Hepatocyte (in vitro differentiated cells): Measurements from ENCODE around the gene WFDC5. TPM values are rescaled to one million over a fixed set of nuclear protein-coding genes. Genes with fewer than 3 reads are reported as not detected.
A peak's percentile ranks its signal among the peaks of the same experiment; 100 is the strongest.

Experiments used
- DNase-seq: peaks from one replicate; pipeline ENCODE4 v3.0.0-alpha.2; 2016; ENCODE audit warnings: low spot score
- H2AFZ ChIP-seq: fragments of 200-600 bp; sonication (generic); 2 replicates; pipeline ENCODE4 v1.6.0; 2016; ENCODE audit warnings: antibody characterized with exemption, mild to moderate bottlenecking
- H3K27ac ChIP-seq: fragments of 200-600 bp; sonication (generic); 2 replicates; pipeline ENCODE4 v1.5.1; 2016; ENCODE audit warnings: mild to moderate bottlenecking
- H3K27me3 ChIP-seq: fragments of 200-600 bp; sonication (generic); 2 replicates; pipeline ENCODE4 v1.6.1; 2016
- H3K36me3 ChIP-seq: fragments of 200-600 bp; sonication (generic); replicated peaks from 2 replicates; pipeline ENCODE4 v1.5.1; 2016; ENCODE audit warnings: low read depth; ENCODE audit not compliant: insufficient read depth
- H3K4me1 ChIP-seq: fragments of 200-600 bp; sonication (generic); 2 replicates; pipeline ENCODE4 v1.5.1; 2016; ENCODE audit warnings: mild to moderate bottlenecking, moderate library complexity; ENCODE audit not compliant: insufficient read depth
- H3K4me2 ChIP-seq: fragments of 200-600 bp; sonication (generic); 2 replicates; pipeline ENCODE4 v1.6.0; 2016
- H3K4me3 ChIP-seq: fragments of 200-600 bp; sonication (generic); 2 replicates; pipeline ENCODE4 v1.5.1; 2016; ENCODE audit warnings: mild to moderate bottlenecking
- H3K79me2 ChIP-seq: fragments of 200-600 bp; sonication (generic); 2 replicates; pipeline ENCODE4 v1.6.0; 2017; ENCODE audit warnings: mild to moderate bottlenecking
- H3K9me2 ChIP-seq: fragments of 200-600 bp; sonication (generic); replicated peaks from 2 replicates; pipeline ENCODE4 v1.6.0; 2017; ENCODE audit warnings: mild to moderate bottlenecking; ENCODE audit not compliant: insufficient read depth
- H3K9me3 ChIP-seq: fragments of 200-600 bp; sonication (generic); 2 replicates; pipeline ENCODE4 v1.5.1; 2016; ENCODE audit warnings: low read depth, mild to moderate bottlenecking
- H4K20me1 ChIP-seq: fragments of 200-600 bp; sonication (generic); 2 replicates; pipeline ENCODE4 v1.6.0; 2016; ENCODE audit warnings: mild to moderate bottlenecking; ENCODE audit not compliant: insufficient read depth, poor library complexity, severe bottlenecking
- EZH2 ChIP-seq: fragments of 200-600 bp; sonication (generic); IDR thresholded peaks from 2 replicates; pipeline ENCODE4 v1.6.1; 2016; ENCODE audit warnings: antibody characterized with exemption, mild to moderate bottlenecking, borderline replicate concordance
- EZH2phosphoT487 ChIP-seq: fragments of 200-600 bp; sonication (generic); IDR thresholded peaks from one replicate; pipeline ENCODE4 v1.6.1; 2018; ENCODE audit warnings: antibody characterized with exemption, mild to moderate bottlenecking, low read depth, moderate library complexity; ENCODE audit not compliant: unreplicated experiment, severe bottlenecking
- WGBS: methylation state at CpG from one replicate; pipeline ENCODE4 v1.1.6; 2016; ENCODE audit warnings: low lambda C conversion rate; ENCODE audit errors: missing lambda C conversion rate; 5-methylcytosine and 5-hydroxymethylcytosine counted together
- polyA plus RNA-seq: library from polyadenylated mRNA; unstranded; fragments of >200 nt; fragmentation: Nextera tagmentation; extraction: Ambion mirVana; gene quantifications from 2 replicates; pipeline ENCODE4 v1.2.1, GENCODE V29; 2016
- total RNA-seq: library from RNA; depleted of rRNA; stranded (reverse); fragments of >200 nt; gene quantifications from 2 replicates; pipeline ENCODE4 v1.2.3, GENCODE V29; 2014
- TF ChIP-seq, protein P1 (sequence below): fragments of 200-600 bp; sonication (generic); IDR thresholded peaks from 2 replicates; pipeline ENCODE4 v1.5.1; 2016; ENCODE audit warnings: antibody characterized with exemption, mild to moderate bottlenecking; ENCODE audit not compliant: poor library complexity

Gene WFDC5, protein sequence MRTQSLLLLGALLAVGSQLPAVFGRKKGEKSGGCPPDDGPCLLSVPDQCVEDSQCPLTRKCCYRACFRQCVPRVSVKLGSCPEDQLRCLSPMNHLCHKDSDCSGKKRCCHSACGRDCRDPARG
- 0.47 TPM in 1 of 2 replicates, not detected in the other for total RNA-seq
- not detected in 2 replicates for polyA plus RNA-seq

DNA sequence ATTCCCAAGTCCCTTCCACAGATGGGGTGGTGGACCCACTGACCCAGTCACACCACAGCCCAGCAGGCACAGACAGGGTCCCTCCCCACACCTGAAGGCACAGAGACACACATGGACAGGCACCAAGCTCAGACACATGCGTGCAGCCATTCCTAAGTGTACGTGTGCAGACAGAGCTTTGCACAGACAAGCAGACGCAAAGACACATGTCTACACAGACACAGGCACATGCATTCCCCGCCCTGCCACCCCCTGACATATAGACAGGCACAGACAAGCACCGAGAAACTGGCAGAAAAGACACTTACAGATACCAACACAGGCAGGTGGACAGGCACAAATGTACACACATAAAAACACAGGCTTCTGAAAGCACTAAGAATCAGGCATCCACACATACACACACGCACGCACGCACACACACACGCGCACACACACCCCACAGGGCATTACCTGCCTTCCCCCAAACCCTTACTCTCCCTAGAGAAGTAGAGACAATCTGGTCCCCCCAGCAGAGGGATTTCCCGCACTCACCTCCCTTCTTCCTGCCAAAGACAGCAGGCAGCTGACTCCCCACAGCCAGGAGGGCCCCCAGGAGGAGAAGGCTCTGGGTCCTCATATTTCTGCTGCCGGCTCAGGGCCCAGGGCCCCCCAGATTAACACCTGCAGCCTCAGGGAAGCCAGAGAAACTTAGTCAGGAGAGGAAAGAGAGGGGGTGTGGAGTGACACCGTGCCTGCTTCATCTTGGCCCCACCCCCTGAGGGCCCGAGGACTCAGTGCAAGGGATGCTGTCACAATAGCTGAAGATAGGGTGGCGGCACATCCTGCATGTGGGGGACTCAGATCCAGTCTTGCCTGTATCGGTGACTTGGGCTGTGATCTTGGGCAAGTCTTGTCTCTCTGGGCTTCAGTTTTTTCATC is at the start of gene WFDC5:
WFDC5 (minus strand) TSS at position 710 of the 921 bp plus-strand sequence; CDS start at position 619, 91 bp downstream.
- Histone ChIP-seq H2AFZ (no peak within 1 kb of the TSS), H3K4me1 (no peaks in the 10 kb centered on the region), H3K36me3 (no peaks in the 10 kb centered on the region), H3K27me3 (no peaks in the 10 kb centered on the region), H3K9me3 (no peaks in the 10 kb centered on the region), H4K20me1 (no peaks in the 10 kb centered on the region), H3K27ac (no peak within 1 kb of the TSS), H3K9me2 (no peaks in the 10 kb centered on the region), H3K4me3 (no peak within 1 kb of the TSS), H3K4me2 (no peak within 1 kb of the TSS), H3K79me2 (no peaks in the 10 kb centered on the region)
- TF ChIP-seq EZH2 (no peak), EZH2phosphoT487 (no peak)
- TF ChIP-seq, protein P1, sequence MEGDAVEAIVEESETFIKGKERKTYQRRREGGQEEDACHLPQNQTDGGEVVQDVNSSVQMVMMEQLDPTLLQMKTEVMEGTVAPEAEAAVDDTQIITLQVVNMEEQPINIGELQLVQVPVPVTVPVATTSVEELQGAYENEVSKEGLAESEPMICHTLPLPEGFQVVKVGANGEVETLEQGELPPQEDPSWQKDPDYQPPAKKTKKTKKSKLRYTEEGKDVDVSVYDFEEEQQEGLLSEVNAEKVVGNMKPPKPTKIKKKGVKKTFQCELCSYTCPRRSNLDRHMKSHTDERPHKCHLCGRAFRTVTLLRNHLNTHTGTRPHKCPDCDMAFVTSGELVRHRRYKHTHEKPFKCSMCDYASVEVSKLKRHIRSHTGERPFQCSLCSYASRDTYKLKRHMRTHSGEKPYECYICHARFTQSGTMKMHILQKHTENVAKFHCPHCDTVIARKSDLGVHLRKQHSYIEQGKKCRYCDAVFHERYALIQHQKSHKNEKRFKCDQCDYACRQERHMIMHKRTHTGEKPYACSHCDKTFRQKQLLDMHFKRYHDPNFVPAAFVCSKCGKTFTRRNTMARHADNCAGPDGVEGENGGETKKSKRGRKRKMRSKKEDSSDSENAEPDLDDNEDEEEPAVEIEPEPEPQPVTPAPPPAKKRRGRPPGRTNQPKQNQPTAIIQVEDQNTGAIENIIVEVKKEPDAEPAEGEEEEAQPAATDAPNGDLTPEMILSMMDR, result no peak
- no peak for DNase-seq
- WGBS, result 59% methylated on average over 16 of the region's 16 CpGs

DNA sequence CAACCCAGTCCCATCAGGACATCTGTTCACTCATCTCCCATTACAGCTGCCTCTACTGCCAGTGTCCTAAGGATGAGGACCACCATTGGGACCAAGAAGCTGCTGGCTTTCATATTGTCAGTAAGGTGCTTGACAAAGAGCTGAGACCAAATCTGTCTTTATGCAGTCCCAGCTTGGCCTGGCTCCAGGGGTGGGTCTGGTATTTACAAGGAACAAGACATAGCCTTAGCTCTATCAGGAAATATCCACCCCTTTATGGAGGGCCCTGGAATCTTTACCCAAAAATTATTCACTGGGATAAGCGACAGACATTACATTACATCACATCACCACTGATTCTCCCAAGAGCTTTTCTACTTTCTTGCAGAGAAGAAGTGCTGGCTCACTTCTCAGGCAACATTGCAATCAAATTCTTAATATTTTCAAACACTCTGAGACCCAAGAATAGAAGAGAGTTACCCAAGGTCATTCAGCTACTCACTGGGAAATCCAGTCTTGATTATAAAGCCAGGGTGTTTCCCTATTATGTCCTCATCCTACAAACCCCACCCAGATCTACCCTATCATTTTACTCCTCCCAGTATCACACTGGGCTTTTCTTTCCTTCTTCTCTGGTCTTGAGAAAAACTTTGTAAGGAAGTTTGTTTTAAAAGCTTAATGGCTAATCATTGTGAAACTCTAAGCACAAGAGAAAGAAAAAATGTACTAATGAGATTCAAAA is 48.3 kb upstream of the WFDC5 start:
- Histone ChIP-seq H3K27ac (no peak overlapping the region), H2AFZ (no peak overlapping the region), H4K20me1 (no peaks in the 10 kb centered on the region), H3K79me2 (no peaks in the 10 kb centered on the region), H3K4me1 (no peaks in the 10 kb centered on the region), H3K4me2 (no peak overlapping the region), H3K27me3 (no peaks in the 10 kb centered on the region), H3K4me3 (no peak overlapping the region), H3K9me3 (peaks cover 9% of the 10 kb centered on the region), H3K36me3 (no peaks in the 10 kb centered on the region), H3K9me2 (no peaks in the 10 kb centered on the region)
- TF ChIP-seq EZH2 (no peak), EZH2phosphoT487 (no peak)
- TF ChIP-seq, protein P1, result no peak
- no peak for DNase-seq
- WGBS, result 76% methylated on average over 1 of the region's 1 CpG

DNA sequence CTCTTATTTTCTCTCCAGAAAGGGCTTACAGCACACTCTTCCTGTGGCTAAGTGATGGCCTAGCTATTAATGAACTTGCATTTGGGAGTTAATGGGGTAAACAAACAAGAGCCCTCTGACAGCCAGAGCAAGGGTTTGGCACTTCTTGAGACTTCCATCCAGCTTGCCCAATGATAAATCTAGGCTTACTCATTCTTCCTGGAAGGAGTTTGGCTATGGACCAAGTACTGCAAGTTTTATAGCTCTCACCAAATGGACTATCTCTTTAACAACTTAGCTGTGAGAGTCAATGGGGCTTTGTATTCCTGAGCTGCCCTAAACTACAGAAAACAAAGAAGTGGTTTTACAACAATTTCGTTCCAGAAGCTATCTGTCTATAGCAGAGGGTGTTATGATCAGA is 43.0 kb upstream of the WFDC5 start:
- no peaks in the 10 kb centered on the region for H3K27me3 ChIP-seq
- H3K4me3 ChIP-seq, result no peak overlapping the region
- no peaks in the 10 kb centered on the region for H3K9me2 ChIP-seq
- peaks cover 9% of the 10 kb centered on the region for H3K9me3 ChIP-seq
- H3K36me3 ChIP-seq, result no peaks in the 10 kb centered on the region
- DNase-seq, result peak; percentile 45
- no peaks in the 10 kb centered on the region for H4K20me1 ChIP-seq
- no peaks in the 10 kb centered on the region for H3K4me1 ChIP-seq
- no peak overlapping the region for H3K27ac ChIP-seq
- TF ChIP-seq EZH2phosphoT487, result no peak
- no peak for TF ChIP-seq EZH2
- TF ChIP-seq, protein P1, result no peak
- 42% methylated on average over 1 of the region's 1 CpG for WGBS
- no peak overlapping the region for H3K4me2 ChIP-seq
- H2AFZ ChIP-seq, result no peak overlapping the region
- no peaks in the 10 kb centered on the region for H3K79me2 ChIP-seq
